CD4-positive, alpha-beta memory T cell (primary cell): ENCODE measurements around the gene PBX3. TPM values are rescaled to one million over a fixed set of nuclear protein-coding genes. Genes with fewer than 3 reads are reported as not detected.

Experiments used
- CTCF ChIA-PET: fragments of 350-600 bp; sonication (Branson Sonifier 250); formaldehyde crosslinking; loops from one replicate; lab custom pipeline; 2021; ENCODE audit warnings: inconsistent platforms; ENCODE audit not compliant: partially characterized antibody; lab: Charles Lee
- POLR2A ChIA-PET: fragments of 350-600 bp; sonication (Branson Sonifier 250); formaldehyde crosslinking; loops from one replicate; lab custom pipeline; 2021; ENCODE audit not compliant: partially characterized antibody; lab: Charles Lee
- DNase-seq, 5 donors: peaks; one replicate each; pipeline versions ENCODE4 v3.0.0 to v3.0.0-alpha.2; 2020 to 2022; ENCODE audit warnings: mixed read lengths in 1 of 5
- H3K27ac ChIP-seq: one replicate; pipeline ENCODE4 v1.7.0; 2013; ENCODE audit warnings: low read depth, low read length
- H3K27me3 ChIP-seq: 2 replicates; pipeline ENCODE4 v1.7.0; 2013; ENCODE audit warnings: mild to moderate bottlenecking, low read length, moderate library complexity; ENCODE audit not compliant: insufficient read depth
- H3K36me3 ChIP-seq: 2 replicates; pipeline ENCODE4 v1.7.0; 2013; ENCODE audit warnings: mild to moderate bottlenecking, low read length, moderate library complexity; ENCODE audit not compliant: insufficient read depth
- H3K4me1 ChIP-seq: 2 replicates; pipeline ENCODE4 v1.7.0; 2013; ENCODE audit warnings: mild to moderate bottlenecking, low read length, moderate library complexity; ENCODE audit not compliant: insufficient read depth
- H3K4me3 ChIP-seq, 2 donors: one replicate each; pipeline ENCODE4 v1.7.0; 2013; ENCODE audit warnings: low read length in 2 of 2, mild to moderate bottlenecking in 1 of 2
- H3K9me3 ChIP-seq, 2 donors: one replicate each; pipeline ENCODE4 v1.7.0; 2013; ENCODE audit warnings: low read length in 2 of 2, control low read depth in 1 of 2; ENCODE audit not compliant: control insufficient read depth in 1 of 2
- H3K27ac Mint-ChIP-seq, 7 donors: one replicate each; pipeline ENCODE4 v1.8.0; 2020 to 2021; ENCODE audit warnings: mixed read lengths in 7 of 7, mild to moderate bottlenecking in 6 of 7, inconsistent platforms in 3 of 7, moderate library complexity in 3 of 7
- H3K27me3 Mint-ChIP-seq, 2 donors: one replicate each; pipeline ENCODE4 v1.8.0; 2020 to 2021; ENCODE audit warnings: mixed read lengths in 2 of 2
- H3K36me3 Mint-ChIP-seq, 2 donors: one replicate each; pipeline ENCODE4 v1.8.0; 2020 to 2021; ENCODE audit warnings: mixed read lengths in 2 of 2, inconsistent platforms in 1 of 2, mild to moderate bottlenecking in 1 of 2
- H3K4me1 Mint-ChIP-seq, 4 donors: one replicate each; pipeline ENCODE4 v1.8.0; 2020 to 2021; ENCODE audit warnings: mixed read lengths in 4 of 4, mild to moderate bottlenecking in 1 of 4
- H3K4me3 Mint-ChIP-seq, 8 donors: one replicate each; pipeline ENCODE4 v1.8.0; 2020 to 2021; ENCODE audit warnings: mixed read lengths in 8 of 8, mild to moderate bottlenecking in 7 of 8, moderate library complexity in 6 of 8, inconsistent platforms in 3 of 8
- H3K9me3 Mint-ChIP-seq, 8 donors: one replicate each; pipeline ENCODE4 v1.8.0; 2020 to 2021; ENCODE audit warnings: mixed read lengths in 8 of 8, mild to moderate bottlenecking in 5 of 8, inconsistent platforms in 3 of 8, moderate library complexity in 1 of 8
- intact Hi-C: fragments of 100-400 bp; cut with micrococcal nuclease; formaldehyde crosslinking; loops from one replicate; pipeline ENCODE4 v1.15.1; 2023
- polyA plus RNA-seq, 2 donors: library from polyadenylated mRNA; unstranded; fragments of 300-500 nt; fragmentation: Illumina TruSeq; gene quantifications; one replicate each; pipeline ENCODE4 v1.2.3, GENCODE V29; 2021
- total RNA-seq, 2 experiments: library from RNA; stranded (reverse); gene quantifications; one replicate each; pipeline ENCODE4 v1.2.3, GENCODE V29; 2021

PBX3 gene
- total and polyA plus RNA-seq, 4 experiments from 2014 or later, result 2.2 to 17.0 (median 10.4) TPM

DNA sequence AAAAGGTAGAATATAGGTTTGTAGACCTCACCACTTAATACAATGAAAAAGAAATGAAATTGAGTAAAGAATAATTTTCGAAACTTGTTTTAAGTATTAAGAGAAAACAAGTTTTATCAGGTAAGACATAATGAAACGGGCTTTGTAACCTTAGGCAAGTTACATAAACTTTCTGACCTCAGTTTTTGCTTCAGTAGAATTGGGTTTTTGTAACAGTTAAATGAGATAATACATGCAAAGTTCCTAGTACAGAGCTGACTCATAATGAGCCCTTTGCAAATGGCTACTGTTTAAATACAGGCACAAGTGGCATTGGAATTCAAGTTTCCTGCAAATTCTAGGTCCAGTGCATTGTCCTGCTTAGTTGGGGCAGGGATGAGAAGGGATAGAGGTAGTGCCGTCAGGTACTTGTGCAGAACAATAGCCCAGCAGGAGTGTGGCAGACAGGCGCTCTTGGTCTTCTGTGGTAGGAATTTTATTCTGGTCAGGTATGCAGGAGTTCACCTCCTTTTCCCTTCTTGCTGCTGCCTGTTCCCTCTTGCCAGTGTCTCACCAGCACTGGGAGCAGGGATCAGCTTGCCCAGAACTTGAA is 203.8 kb downstream of the PBX3 start:
- Mint-ChIP-seq H3K27ac (no peak overlapping the region), H3K9me3 (peaks cover 0 to 4% (median 0%) of the 10 kb centered on the region in 8 donors), H3K27me3 (no peaks in the 10 kb centered on the region), H3K4me3 (no peak overlapping the region), H3K36me3 (peaks cover 0 to 4% of the 10 kb centered on the region in 2 donors), H3K4me1 (no peaks in the 10 kb centered on the region)
- Histone ChIP-seq H3K4me1 (no peaks in the 10 kb centered on the region), H3K27me3 (no peaks in the 10 kb centered on the region), H3K27ac (no peak overlapping the region), H3K9me3 (no peaks in the 10 kb centered on the region), H3K36me3 (no peaks in the 10 kb centered on the region), H3K4me3 (no peak overlapping the region)
- intact Hi-C loops, result no loop called here
- POLR2A ChIA-PET, result no interaction called here
- no peak for DNase-seq
- CTCF ChIA-PET, result no interaction called here

DNA sequence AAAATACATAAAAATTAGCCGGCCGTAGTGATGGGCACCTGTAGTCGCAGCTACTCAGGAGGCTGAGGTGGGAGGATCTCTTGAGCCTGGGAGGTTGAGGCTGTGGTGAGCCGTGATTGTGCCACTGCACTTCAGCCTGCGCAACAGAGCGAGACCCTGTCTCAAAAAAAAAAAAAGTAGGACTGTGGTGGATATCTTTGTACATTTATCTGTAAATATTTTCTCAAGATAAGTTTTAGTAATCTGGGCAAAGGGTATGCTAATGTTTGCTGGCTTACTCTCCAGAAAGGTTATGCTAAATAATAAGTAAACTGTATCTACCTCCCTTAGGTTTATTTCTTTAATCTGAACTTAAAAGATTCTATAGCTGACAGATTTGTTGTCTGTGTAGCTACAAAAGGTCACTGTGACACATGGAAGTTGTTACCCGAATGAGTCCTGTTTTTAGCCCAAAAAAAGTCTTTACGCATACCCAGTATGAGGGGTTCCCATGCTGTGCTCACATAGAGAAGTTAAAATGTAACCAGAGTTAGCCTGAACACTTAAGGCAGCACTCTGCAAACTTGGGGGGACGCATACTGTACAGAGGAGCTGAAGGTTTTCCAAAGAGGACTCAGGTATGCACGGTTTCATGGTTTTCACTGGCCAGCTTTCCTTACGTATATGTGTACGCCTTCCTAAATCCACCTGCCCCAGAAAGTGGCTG is 206.3 kb downstream of the PBX3 start:
- H3K27ac Mint-ChIP-seq, result peak overlapping the region in 2 of 7 donors; percentile 48 to 50
- Histone ChIP-seq H3K27ac (no peak overlapping the region), H3K4me3 (no peak overlapping the region), H3K4me1 (no peaks in the 10 kb centered on the region), H3K36me3 (no peaks in the 10 kb centered on the region), H3K27me3 (no peaks in the 10 kb centered on the region), H3K9me3 (no peaks in the 10 kb centered on the region)
- H3K4me3 Mint-ChIP-seq, result no peak overlapping the region
- H3K9me3 Mint-ChIP-seq, result no peaks in the 10 kb centered on the region
- peaks cover 0 to 1% (median 0%) of the 10 kb centered on the region in 4 donors for H3K4me1 Mint-ChIP-seq
- no peaks in the 10 kb centered on the region for H3K36me3 Mint-ChIP-seq
- ChIA-PET POLR2A (no interaction called here), CTCF (no interaction called here)
- intact Hi-C loops, result no loop called here
- H3K27me3 Mint-ChIP-seq, result no peaks in the 10 kb centered on the region
- no peak for DNase-seq

DNA sequence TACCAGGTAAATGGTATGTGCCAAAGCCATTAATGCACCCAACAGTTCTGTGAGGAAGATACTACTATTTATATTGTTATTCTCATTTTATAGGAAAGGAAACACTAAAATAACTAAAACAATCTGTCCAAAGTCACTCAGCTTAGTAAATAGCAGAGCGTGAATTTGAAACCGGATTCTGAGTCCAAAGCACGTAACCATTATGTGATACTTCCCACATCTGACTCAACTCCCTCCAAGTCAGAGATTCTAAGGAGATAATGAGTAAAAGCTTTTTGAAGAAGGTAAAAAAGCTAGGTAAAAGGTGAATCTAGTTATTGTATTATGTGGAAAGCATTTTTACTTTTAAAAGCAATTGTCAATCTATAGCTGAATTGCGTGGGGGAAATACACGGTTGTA is 208.9 kb downstream of the PBX3 start:
- no peak overlapping the region for H3K27ac Mint-ChIP-seq
- DNase-seq, result no peak
- Histone ChIP-seq H3K27me3 (no peaks in the 10 kb centered on the region), H3K9me3 (no peaks in the 10 kb centered on the region), H3K4me3 (no peak overlapping the region), H3K4me1 (no peaks in the 10 kb centered on the region), H3K36me3 (no peaks in the 10 kb centered on the region), H3K27ac (no peak overlapping the region)
- CTCF ChIA-PET, result no interaction called here
- intact Hi-C loops, result no loop called here
- H3K27me3 Mint-ChIP-seq, result no peaks in the 10 kb centered on the region
- POLR2A ChIA-PET, result interaction anchor here (0.7 kb wide), 1 partner anchor 69 kb away, joined by 3 read pairs; no protein-coding TSS in a partner anchor
- H3K36me3 Mint-ChIP-seq, result peaks cover 1 to 4% of the 10 kb centered on the region in 2 donors
- peaks cover 0 to 1% (median 0%) of the 10 kb centered on the region in 4 donors for H3K4me1 Mint-ChIP-seq
- H3K9me3 Mint-ChIP-seq, result no peaks in the 10 kb centered on the region
- H3K4me3 Mint-ChIP-seq, result no peak overlapping the region

DNA sequence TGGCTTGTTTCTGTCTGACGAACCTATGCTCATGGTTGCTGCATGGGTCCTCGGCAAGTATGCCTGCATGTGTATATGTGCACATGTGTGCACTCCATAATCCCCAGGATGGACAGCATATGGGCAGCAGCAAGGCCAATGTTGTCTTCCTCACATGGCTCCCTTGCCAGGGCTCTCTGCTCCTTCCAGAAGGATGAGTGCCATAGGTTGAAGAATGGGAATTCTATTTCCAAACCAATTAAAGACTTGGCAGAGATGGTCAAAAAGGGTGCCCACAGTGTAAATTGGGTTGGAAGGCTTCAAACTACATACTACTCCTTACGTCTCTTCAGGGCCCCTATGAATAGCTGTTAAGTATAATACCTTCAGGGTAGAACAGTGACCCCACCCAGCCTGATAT is 212.1 kb downstream of the PBX3 start:
- intact Hi-C loops, result no loop called here
- Histone ChIP-seq H3K9me3 (no peaks in the 10 kb centered on the region), H3K27me3 (no peaks in the 10 kb centered on the region), H3K4me3 (no peak overlapping the region), H3K27ac (no peak overlapping the region), H3K4me1 (no peaks in the 10 kb centered on the region), H3K36me3 (peaks cover 5% of the 10 kb centered on the region)
- peaks cover 0 to 1% (median 0%) of the 10 kb centered on the region in 4 donors for H3K4me1 Mint-ChIP-seq
- no peaks in the 10 kb centered on the region for H3K27me3 Mint-ChIP-seq
- ChIA-PET CTCF (no interaction called here), POLR2A (no interaction called here)
- no peak for DNase-seq
- no peak overlapping the region for H3K4me3 Mint-ChIP-seq
- H3K27ac Mint-ChIP-seq, result no peak overlapping the region
- H3K9me3 Mint-ChIP-seq, result no peaks in the 10 kb centered on the region
- H3K36me3 Mint-ChIP-seq, result peaks cover 7 to 32% of the 10 kb centered on the region in 2 donors

DNA sequence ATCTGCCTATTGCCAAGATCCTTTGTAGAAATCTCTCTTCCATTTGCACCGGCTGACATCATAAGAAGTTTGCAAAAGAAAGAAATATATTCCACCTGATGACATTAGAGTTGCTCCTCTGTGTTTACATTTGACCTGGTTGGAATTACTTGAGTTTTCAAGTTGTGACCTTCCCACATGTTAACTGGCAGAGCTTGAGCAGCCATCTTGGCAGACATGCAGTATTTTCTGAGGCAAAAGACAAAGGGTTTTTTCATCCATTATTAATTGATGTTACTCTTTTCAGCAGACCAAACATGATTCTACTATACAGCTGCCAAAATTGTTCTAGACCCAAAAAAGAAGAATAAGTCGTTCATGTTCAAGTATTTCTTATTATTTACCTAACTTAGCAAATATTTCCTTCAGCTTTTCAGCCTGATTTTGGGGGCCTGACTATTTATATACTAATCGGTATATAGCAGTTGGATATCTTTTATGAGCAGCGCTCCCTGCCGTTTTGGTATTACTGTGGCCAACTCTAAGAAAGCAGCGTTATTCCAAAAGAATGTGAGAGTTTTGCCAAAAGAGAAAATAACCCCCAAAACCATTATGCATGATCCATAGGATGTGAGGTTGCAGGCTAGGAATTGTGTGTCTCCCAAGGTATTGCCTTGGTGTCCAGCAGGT is 212.9 kb downstream of the PBX3 start:
- DNase-seq, result no peak
- H3K27me3 ChIP-seq, result no peaks in the 10 kb centered on the region
- Mint-ChIP-seq H3K4me1 (peaks cover 0 to 3% (median under 1%) of the 10 kb centered on the region in 4 donors), H3K9me3 (no peaks in the 10 kb centered on the region), H3K27ac (no peak overlapping the region), H3K36me3 (peaks cover 7 to 32% of the 10 kb centered on the region in 2 donors), H3K4me3 (no peak overlapping the region), H3K27me3 (no peaks in the 10 kb centered on the region)
- ChIA-PET CTCF (no interaction called here), POLR2A (no interaction called here)
- H3K4me3 ChIP-seq, result no peak overlapping the region
- intact Hi-C loops, result no loop called here
- H3K27ac ChIP-seq, result no peak overlapping the region
- H3K9me3 ChIP-seq, result no peaks in the 10 kb centered on the region
- H3K36me3 ChIP-seq, result peaks cover 5% of the 10 kb centered on the region
- no peaks in the 10 kb centered on the region for H3K4me1 ChIP-seq

DNA sequence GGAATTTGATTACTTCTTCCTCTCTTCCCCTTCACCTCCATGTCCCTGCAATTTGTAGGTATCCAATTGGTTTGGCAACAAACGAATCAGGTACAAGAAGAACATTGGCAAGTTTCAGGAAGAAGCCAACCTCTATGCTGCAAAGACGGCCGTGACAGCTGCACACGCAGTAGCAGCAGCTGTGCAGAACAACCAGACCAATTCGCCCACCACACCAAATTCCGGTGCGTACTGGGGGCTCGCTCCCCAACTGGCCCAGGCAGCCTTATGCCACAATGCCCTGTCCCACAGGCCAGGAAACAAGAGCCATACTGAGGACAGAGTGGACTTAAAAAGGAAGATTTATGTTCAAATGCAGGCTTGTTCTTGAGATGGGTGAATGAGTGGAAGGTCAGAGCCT is 213.5 kb downstream of the PBX3 start:
- no peaks in the 10 kb centered on the region for H3K27me3 Mint-ChIP-seq
- no peak overlapping the region for H3K4me3 Mint-ChIP-seq
- no peaks in the 10 kb centered on the region for H3K27me3 ChIP-seq
- peaks cover 10 to 32% of the 10 kb centered on the region in 2 donors for H3K36me3 Mint-ChIP-seq
- H3K4me1 ChIP-seq, result no peaks in the 10 kb centered on the region
- peaks cover 5% of the 10 kb centered on the region for H3K36me3 ChIP-seq
- ChIA-PET CTCF (no interaction called here), POLR2A (no interaction called here)
- H3K4me3 ChIP-seq, result no peak overlapping the region
- DNase-seq, result no peak
- no peak overlapping the region for H3K27ac ChIP-seq
- no peak overlapping the region for H3K27ac Mint-ChIP-seq
- H3K9me3 ChIP-seq, result no peaks in the 10 kb centered on the region
- peaks cover 0 to 3% (median under 1%) of the 10 kb centered on the region in 4 donors for H3K4me1 Mint-ChIP-seq
- intact Hi-C loops, result no loop called here
- no peaks in the 10 kb centered on the region for H3K9me3 Mint-ChIP-seq

DNA sequence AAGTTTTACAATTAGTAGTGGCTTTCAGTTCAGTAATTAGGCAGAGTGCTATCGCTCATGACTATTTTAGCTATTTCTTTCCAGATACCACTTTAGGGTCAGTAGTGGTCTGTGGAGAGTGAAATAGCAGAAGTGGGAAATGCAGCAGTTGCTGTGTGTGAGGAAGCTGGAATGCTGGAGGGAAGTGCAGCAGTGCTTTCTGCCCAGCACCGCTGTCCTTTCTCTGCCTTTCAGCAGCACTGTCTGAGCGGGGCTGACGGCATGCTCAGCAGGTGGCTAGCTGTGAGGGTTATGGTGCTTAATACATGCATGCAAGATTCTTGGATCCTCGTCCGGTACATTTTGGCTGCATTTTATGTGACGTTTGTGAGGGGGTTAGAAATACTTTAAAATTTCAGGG is 213.9 kb downstream of the PBX3 start:
- Histone ChIP-seq H3K4me3 (no peak overlapping the region), H3K27me3 (no peaks in the 10 kb centered on the region), H3K27ac (no peak overlapping the region), H3K4me1 (no peaks in the 10 kb centered on the region), H3K36me3 (peaks cover 5% of the 10 kb centered on the region), H3K9me3 (no peaks in the 10 kb centered on the region)
- Mint-ChIP-seq H3K36me3 (peaks cover 11 to 32% of the 10 kb centered on the region in 2 donors), H3K4me1 (peaks cover 0 to 3% (median under 1%) of the 10 kb centered on the region in 4 donors), H3K27ac (peak overlapping the region in 1 of 7 donors; percentile 18), H3K9me3 (no peaks in the 10 kb centered on the region), H3K27me3 (no peaks in the 10 kb centered on the region), H3K4me3 (no peak overlapping the region)
- intact Hi-C loops, result no loop called here
- DNase-seq, result no peak
- ChIA-PET POLR2A (no interaction called here), CTCF (no interaction called here)
